ENCODE results near the gene CDH13. TPM values are rescaled to one million over a fixed set of nuclear protein-coding genes. Genes with fewer than 3 reads are reported as not detected.
A peak's percentile ranks its signal among the peaks of the same experiment; 100 is the strongest.

CDH13 gene
- total and polyA plus RNA-seq, 7 donors = 6.1 to 30.7 (median 22.8) TPM

DNA sequence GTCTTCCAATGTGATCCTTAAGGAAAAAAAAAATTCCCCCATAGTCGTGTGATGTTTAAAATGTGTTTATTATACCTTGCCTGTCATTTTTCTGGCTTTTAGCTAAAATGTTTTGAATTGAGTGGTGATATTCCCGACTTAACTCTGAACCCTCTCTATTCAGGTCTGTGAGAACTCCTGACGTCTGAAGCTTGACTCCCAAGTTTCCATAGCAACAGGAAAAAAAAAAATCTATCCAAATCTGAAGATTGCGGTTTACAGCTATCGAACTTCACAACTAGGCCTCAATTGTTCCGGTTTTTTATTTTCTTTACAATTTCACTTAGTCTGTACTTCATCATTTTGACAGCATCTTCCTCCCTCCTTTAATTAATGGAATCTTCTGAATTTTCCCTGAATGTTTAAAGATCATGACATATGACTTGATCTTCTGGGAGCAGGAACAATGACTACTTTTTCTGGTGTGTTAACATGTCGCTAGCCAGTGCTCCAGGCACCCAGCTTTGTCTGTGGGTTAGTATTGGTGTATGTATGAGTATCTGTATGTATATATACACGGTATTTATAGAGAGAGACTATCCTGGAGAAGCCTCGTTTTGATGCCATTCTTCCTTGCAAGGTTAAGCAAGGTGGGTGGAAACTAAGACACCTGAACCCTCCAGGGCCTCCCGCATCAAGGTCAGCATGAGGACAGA, 1168.2 kb downstream of the CDH13 start:
- no peak for DNase-seq
- H3K36me3 ChIP-seq (ENCODE audit: insufficient read depth in 1 of 2, low read depth in 1 of 2) = peaks cover 3 to 11% of the 10 kb centered on the region in 2 donors
- no peaks in the 10 kb centered on the region for H3K27me3 ChIP-seq (ENCODE audit: insufficient read depth in 3 of 3, low read length in 2 of 3)
- no peak for TF ChIP-seq CTCF (IDR thresholded peaks at IDR 0.05)
- H3K9me3 ChIP-seq = no peaks in the 10 kb centered on the region
- H3K4me3 ChIP-seq = no peak overlapping the region
- no peak overlapping the region for H3K27ac ChIP-seq
- no peak for ATAC-seq
- 83 to 87% (median 85%) methylated on average over 10 of the region's 10 CpGs for WGBS, 3 donors
- intact Hi-C loops (cut with DNase I) = no loop called here
- no peaks in the 10 kb centered on the region for H3K4me1 ChIP-seq

DNA sequence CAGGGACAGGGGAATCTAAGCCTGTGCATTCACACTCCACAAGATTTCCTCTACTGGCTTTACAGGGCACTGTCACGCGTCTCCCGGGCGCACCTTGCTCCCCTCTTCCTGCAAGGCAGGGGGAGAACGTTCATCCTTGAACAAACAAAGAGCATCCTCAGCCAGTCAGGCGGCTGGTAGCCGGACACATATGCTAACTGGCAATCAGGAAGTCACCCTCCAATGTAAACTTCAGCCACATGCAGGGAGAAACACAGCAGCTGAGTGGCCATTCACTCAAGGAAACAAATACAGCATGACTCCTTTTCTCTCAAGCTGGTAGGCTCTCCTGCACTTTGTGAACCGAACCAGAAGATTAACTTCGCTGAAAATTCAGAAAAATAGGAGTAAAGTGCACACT, 1170.2 kb downstream of the CDH13 start:
- ATAC-seq (no peak), DNase-seq (no peak)
- intact Hi-C loops (cut with DNase I) = no loop called here
- no peak for TF ChIP-seq CTCF (IDR thresholded peaks at IDR 0.05)
- Histone ChIP-seq H3K9me3 (no peaks in the 10 kb centered on the region), H3K4me3 (no peak overlapping the region), H3K27me3 (ENCODE audit: insufficient read depth in 3 of 3, low read length in 2 of 3) (no peaks in the 10 kb centered on the region), H3K27ac (no peak overlapping the region), H3K4me1 (no peaks in the 10 kb centered on the region), H3K36me3 (ENCODE audit: insufficient read depth in 1 of 2, low read depth in 1 of 2) (peaks cover 3 to 11% of the 10 kb centered on the region in 2 donors)
- 77 to 88% (median 84%) methylated on average over 9 of the region's 9 CpGs for WGBS, 3 donors

DNA sequence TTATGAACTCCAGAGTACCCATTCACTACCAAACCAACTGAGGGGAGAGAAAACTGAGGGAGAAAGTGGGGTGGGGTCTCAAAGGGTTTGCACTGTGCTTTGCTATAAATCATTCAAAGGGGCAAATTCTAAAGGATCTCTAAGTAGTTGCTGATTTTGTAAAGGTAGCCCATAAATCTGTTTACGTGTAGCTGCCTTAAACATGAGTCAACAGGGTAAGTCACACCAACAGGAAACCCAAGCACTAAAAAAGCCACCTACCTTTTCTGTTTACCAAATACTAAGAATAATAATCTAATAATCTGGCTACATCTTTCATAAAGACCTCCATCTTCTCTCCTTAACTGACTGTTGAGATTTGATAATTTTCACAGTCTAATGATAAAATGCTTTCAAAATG, 1172.6 kb downstream of the CDH13 start:
- ATAC-seq (no peak), DNase-seq (no peak)
- WGBS, 3 donors = 50 to 88% (median 86%) methylated on average over 1 of the region's 1 CpG
- peaks cover 7% of the 10 kb centered on the region for H3K4me1 ChIP-seq
- no peaks in the 10 kb centered on the region for H3K9me3 ChIP-seq
- H3K27ac ChIP-seq = no peak overlapping the region
- TF ChIP-seq CTCF (IDR thresholded peaks at IDR 0.05) = no peak
- H3K4me3 ChIP-seq = no peak overlapping the region
- H3K36me3 ChIP-seq (ENCODE audit: insufficient read depth in 1 of 2, low read depth in 1 of 2) = peaks cover 3 to 11% of the 10 kb centered on the region in 2 donors
- intact Hi-C loops (cut with DNase I) = no loop called here
- H3K27me3 ChIP-seq (ENCODE audit: insufficient read depth in 3 of 3, low read length in 2 of 3) = no peaks in the 10 kb centered on the region

DNA sequence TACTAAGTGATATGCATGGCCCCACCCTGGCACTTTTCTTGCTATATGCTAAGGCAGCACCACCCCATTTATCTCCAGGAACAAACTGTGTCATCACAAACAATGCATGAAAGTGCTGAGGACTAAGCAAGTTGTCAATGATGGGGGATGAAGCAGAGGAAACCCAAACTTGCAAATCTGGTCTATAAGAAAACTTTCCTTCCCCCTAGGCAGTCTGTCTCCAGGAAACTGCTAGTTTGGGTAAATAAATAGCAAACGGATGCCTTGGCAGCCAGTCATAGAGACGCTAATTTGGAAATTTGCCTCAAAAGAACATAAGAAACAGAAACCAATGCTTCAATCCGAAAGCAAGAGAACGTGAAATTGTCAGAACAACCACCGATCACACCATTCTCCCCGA, 1175.4 kb downstream of the CDH13 start:
- Histone ChIP-seq H3K27ac (no peak overlapping the region), H3K9me3 (no peaks in the 10 kb centered on the region), H3K27me3 (ENCODE audit: insufficient read depth in 3 of 3, low read length in 2 of 3) (no peaks in the 10 kb centered on the region), H3K4me1 (peaks cover 7% of the 10 kb centered on the region), H3K36me3 (ENCODE audit: insufficient read depth in 1 of 2, low read depth in 1 of 2) (peaks cover 0 to 1% of the 10 kb centered on the region in 2 donors), H3K4me3 (peak overlapping the region; percentile 23)
- no peak for ATAC-seq
- WGBS, 3 donors = 1 to 4% (median 2%) methylated on average over 6 of the region's 6 CpGs
- TF ChIP-seq CTCF (IDR thresholded peaks at IDR 0.05) = no peak
- no peak for DNase-seq
- intact Hi-C loops (cut with DNase I) = loop anchor here in 1 of 2 donors (10.0 kb wide), 1 partner anchor 117 kb away; no protein-coding TSS in a partner anchor

All from psoas muscle (tissue), 8 donors.